PC-3 (cell line): ENCODE results near the gene RGS9. TPM values are rescaled to one million over a fixed set of nuclear protein-coding genes. Genes with fewer than 3 reads are reported as not detected.

Source experiments
- ATAC-seq: fragments of 200-7000 bp; cut with Tn5 transposase; 2 replicates; pipeline ENCODE4 v1.9.1; 2020; ENCODE audit warnings: mild to moderate bottlenecking, moderate library complexity
- BruUV-seq: library from RNA; stranded (reverse); fragments of 400-500 nt; replicated peaks from 2 replicates; lab custom pipeline; 2021; lab: Mats Ljungman, UMichigan
- CTCF ChIA-PET: fragments of 300-600 bp; sonication (Branson Sonifier 250); formaldehyde crosslinking; loops from one replicate; lab custom pipeline; 2022; ENCODE audit warnings: antibody characterized with exemption; lab: Charles Lee
- POLR2A ChIA-PET: fragments of 300-600 bp; sonication (Branson Sonifier 250); formaldehyde crosslinking; loops from one replicate; lab custom pipeline; 2022; ENCODE audit warnings: antibody characterized with exemption; ENCODE audit not compliant: unreplicated experiment; lab: Charles Lee
- DNase-seq: peaks from one replicate; pipeline ENCODE4 v3.0.0-alpha.2; 2015
- H2AFZ ChIP-seq: fragments of 300-600 bp; sonication (generic); 2 replicates; pipeline ENCODE4 v1.6.0; 2016; ENCODE audit warnings: antibody characterized with exemption, low read length
- H3F3A ChIP-seq: fragments of 300-600 bp; sonication (generic); one replicate; pipeline ENCODE4 v1.6.0; 2017; ENCODE audit warnings: antibody characterized with exemption, low read length, control low read depth, mild to moderate bottlenecking; ENCODE audit not compliant: unreplicated experiment
- H3K27ac ChIP-seq: fragments of 300-600 bp; sonication (generic); 2 replicates; pipeline ENCODE4 v1.5.1; 2016; ENCODE audit warnings: mild to moderate bottlenecking, low read length
- H3K27me3 ChIP-seq: fragments of 300-600 bp; sonication (generic); 2 replicates; pipeline ENCODE4 v1.6.1; 2016; ENCODE audit warnings: low read length, mixed read lengths
- H3K36me3 ChIP-seq: fragments of 300-600 bp; sonication (generic); 2 replicates; pipeline ENCODE4 v1.6.1; 2016; ENCODE audit warnings: low read depth, mixed run types, low read length, mixed read lengths
- H3K4me1 ChIP-seq: fragments of 300-600 bp; sonication (generic); 2 replicates; pipeline ENCODE4 v1.5.1; 2016; ENCODE audit warnings: low read length; ENCODE audit not compliant: insufficient read depth
- H3K4me2 ChIP-seq: fragments of 300-600 bp; sonication (generic); 2 replicates; pipeline ENCODE4 v1.6.0; 2016; ENCODE audit warnings: low read length
- H3K4me3 ChIP-seq: fragments of 300-600 bp; sonication (generic); 2 replicates; pipeline ENCODE4 v1.5.1; 2016; ENCODE audit warnings: mild to moderate bottlenecking, low read length, mixed read lengths
- H3K79me2 ChIP-seq: fragments of 300-600 bp; sonication (generic); 2 replicates; pipeline ENCODE4 v1.6.1; 2017; ENCODE audit warnings: low read length, mixed read lengths
- H3K9ac ChIP-seq: fragments of 300-600 bp; sonication (generic); 2 replicates; pipeline ENCODE4 v1.6.0; 2016; ENCODE audit warnings: mild to moderate bottlenecking, low read length
- H3K9me2 ChIP-seq: fragments of 300-600 bp; sonication (generic); replicated peaks from 2 replicates; pipeline ENCODE4 v1.6.1; 2016; ENCODE audit warnings: mixed run types, low read length, mixed read lengths
- H3K9me3 ChIP-seq: fragments of 300-600 bp; sonication (generic); 2 replicates; pipeline ENCODE4 v1.6.1; 2016; ENCODE audit warnings: low read length, mixed read lengths
- H4K20me1 ChIP-seq: fragments of 300-600 bp; sonication (generic); 2 replicates; pipeline ENCODE4 v1.6.1; 2016; ENCODE audit warnings: low read length, mixed read lengths
- EZH2 ChIP-seq: fragments of 300-600 bp; sonication (generic); IDR thresholded peaks from one replicate; pipeline ENCODE4 v1.6.1; 2017; ENCODE audit warnings: antibody characterized with exemption, mild to moderate bottlenecking, low read length; ENCODE audit not compliant: unreplicated experiment
- EZH2phosphoT487 ChIP-seq: fragments of 300-600 bp; sonication (generic); IDR thresholded peaks from 2 replicates; pipeline ENCODE4 v1.6.1; 2018; ENCODE audit warnings: mild to moderate bottlenecking, antibody characterized with exemption, low read length, borderline replicate concordance
- intact Hi-C: fragments of 100-400 bp; cut with micrococcal nuclease; formaldehyde crosslinking; loops from 2 replicates; pipeline ENCODE4 v1.9.0; 2023
- total RNA-seq: library from RNA; depleted of rRNA; stranded (reverse); fragments of >200 nt; gene quantifications from 2 replicates; pipeline ENCODE4 v1.2.3, GENCODE V29; 2014
- TF ChIP-seq, protein P1 (sequence below): fragments of 300-600 bp; sonication (generic); conservative IDR thresholded peaks from 2 replicates; pipeline ENCODE4 v1.5.1; 2017; ENCODE audit warnings: antibody characterized with exemption, low read depth, mild to moderate bottlenecking, low read length

The RGS9 gene
- total RNA-seq, 1 experiment from 2014 or later, result 2.7 TPM

GRCh38 chr17:65099475-65099874 is 37.7 kb upstream of the RGS9 start:
- CTCF ChIA-PET, result interaction anchor here (0.6 to 1.5 kb wide), 13 partner anchors 17 to 869 kb away, joined by 3 to 10 read pairs (median 3); partner anchors contain the start of genes GNA13 and RGS9
- Histone ChIP-seq H3K9me2 (no peaks in the 10 kb centered on the region), H3K4me2 (peak overlapping the region; percentile 56)

DNA sequence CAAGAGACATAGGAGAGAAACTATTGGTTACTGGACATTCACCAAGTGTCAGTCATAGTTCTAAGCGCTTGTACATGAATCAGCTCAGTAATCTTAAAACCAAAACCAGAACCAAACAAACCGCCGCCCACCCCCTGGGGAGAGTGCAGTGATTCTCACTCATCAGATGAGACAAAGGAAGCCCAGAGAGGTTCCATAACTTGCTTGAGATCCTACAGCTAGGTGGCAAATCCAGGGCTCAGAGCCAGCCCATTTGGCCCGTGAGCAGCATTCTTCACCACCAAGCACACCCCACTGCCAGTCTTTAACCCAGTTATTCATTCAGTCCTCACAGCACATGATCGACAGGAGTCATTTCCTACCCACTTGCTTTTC is 37.2 kb upstream of the RGS9 start:
- Histone ChIP-seq H4K20me1 (no peaks in the 10 kb centered on the region), H3K79me2 (no peaks in the 10 kb centered on the region), H3K36me3 (no peaks in the 10 kb centered on the region), H2AFZ (peak overlapping the region; percentile 95), H3K9ac (peak overlapping the region; percentile 68), H3K4me3 (peak overlapping the region; percentile 76), H3K27ac (peak overlapping the region; percentile 92), H3K27me3 (no peaks in the 10 kb centered on the region), H3K4me2 (peak overlapping the region; percentile 92), H3K9me2 (no peaks in the 10 kb centered on the region), H3F3A (no peaks in the 10 kb centered on the region), H3K4me1 (peaks cover 44% of the 10 kb centered on the region), H3K9me3 (no peaks in the 10 kb centered on the region)
- peak; percentile 94 for DNase-seq
- intact Hi-C loops, result loop anchor here (1.0 to 5.0 kb wide), 8 partner anchors 24 to 136 kb away; partner anchors contain the start of gene RGS9
- no peak for TF ChIP-seq EZH2
- no peak for TF ChIP-seq EZH2phosphoT487
- BruUV-seq, result TSS peak; percentile 84
- ATAC-seq, result peak; percentile 62
- CTCF ChIA-PET, result interaction anchor here (0.6 to 1.5 kb wide), 17 partner anchors 17 to 1143 kb away, joined by 3 to 10 read pairs (median 3); partner anchors contain the start of genes GNA13 and RGS9
- POLR2A ChIA-PET, result interaction anchor here (0.6 to 1.5 kb wide), 3 partner anchors 43 to 1367 kb away, joined by 4 to 26 read pairs (median 4); partner anchors contain the start of gene GNA13

More at GRCh38 chr17:65099475-65099874, 37.7 kb upstream of the RGS9 start:
- no peak overlapping the region for H3K9ac ChIP-seq
- H3F3A ChIP-seq, result no peaks in the 10 kb centered on the region
- H3K4me3 ChIP-seq, result no peak overlapping the region
- ATAC-seq (no peak), DNase-seq (no peak)
- BruUV-seq, result no TSS peak
- H3K36me3 ChIP-seq, result no peaks in the 10 kb centered on the region
- H3K9me3 ChIP-seq, result no peaks in the 10 kb centered on the region
- intact Hi-C loops, result no loop called here
- H3K79me2 ChIP-seq, result no peaks in the 10 kb centered on the region
- H2AFZ ChIP-seq, result no peak overlapping the region
- POLR2A ChIA-PET, result interaction anchor here (0.6 to 1.5 kb wide), 2 partner anchors 43 to 1367 kb away, joined by 4 to 26 read pairs; partner anchors contain the start of gene GNA13
- no peaks in the 10 kb centered on the region for H3K27me3 ChIP-seq
- no peaks in the 10 kb centered on the region for H4K20me1 ChIP-seq
- peaks cover 41% of the 10 kb centered on the region for H3K4me1 ChIP-seq
- peak overlapping the region; percentile 39 for H3K27ac ChIP-seq
- no peak for TF ChIP-seq EZH2phosphoT487
- TF ChIP-seq EZH2, result no peak
- TF ChIP-seq, protein P1, sequence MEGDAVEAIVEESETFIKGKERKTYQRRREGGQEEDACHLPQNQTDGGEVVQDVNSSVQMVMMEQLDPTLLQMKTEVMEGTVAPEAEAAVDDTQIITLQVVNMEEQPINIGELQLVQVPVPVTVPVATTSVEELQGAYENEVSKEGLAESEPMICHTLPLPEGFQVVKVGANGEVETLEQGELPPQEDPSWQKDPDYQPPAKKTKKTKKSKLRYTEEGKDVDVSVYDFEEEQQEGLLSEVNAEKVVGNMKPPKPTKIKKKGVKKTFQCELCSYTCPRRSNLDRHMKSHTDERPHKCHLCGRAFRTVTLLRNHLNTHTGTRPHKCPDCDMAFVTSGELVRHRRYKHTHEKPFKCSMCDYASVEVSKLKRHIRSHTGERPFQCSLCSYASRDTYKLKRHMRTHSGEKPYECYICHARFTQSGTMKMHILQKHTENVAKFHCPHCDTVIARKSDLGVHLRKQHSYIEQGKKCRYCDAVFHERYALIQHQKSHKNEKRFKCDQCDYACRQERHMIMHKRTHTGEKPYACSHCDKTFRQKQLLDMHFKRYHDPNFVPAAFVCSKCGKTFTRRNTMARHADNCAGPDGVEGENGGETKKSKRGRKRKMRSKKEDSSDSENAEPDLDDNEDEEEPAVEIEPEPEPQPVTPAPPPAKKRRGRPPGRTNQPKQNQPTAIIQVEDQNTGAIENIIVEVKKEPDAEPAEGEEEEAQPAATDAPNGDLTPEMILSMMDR, result no peak

DNA sequence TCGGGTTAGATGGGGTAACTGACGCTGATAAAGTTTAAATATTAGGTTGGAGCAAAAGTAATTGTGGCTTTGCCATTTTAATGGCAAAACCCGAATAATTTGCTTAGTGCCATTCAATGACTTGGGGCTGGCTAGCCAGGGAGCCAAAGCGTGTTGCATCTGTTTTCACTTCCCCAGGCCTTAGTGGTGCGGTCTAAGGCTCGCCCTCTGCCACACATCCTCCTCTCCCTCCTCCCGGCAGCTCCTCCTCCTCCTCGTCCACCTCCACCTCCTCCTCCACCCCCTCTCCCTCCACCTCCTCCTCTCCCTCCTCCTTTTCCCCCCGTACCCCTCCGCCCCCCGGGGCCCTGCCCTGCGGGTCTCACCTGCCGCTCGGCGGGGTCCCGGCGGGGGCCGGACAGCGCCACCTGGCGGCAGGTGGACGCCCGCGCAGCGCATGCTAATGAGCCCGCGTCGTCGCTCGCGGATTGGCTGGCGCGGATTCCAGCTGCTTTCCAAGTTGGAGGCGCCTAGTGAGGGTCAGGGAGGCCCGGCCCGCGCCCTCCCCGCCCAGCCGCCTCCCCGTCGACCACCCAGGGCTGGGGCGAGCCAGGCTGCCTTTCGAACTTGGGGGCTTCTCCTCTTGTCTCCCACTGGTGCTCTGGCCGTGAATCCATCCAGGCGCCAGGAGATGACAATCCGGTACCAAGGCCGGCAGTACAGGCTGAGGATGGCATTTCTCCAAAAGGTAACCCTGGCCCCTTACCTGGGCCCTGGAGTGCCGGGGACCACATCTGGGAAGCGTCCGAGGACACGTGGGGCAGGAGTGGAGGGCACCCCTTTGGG is 36.6 kb upstream of the RGS9 start:
- DNase-seq (peak; percentile 91), ATAC-seq (peak; percentile 70)
- Histone ChIP-seq H3K9me3 (no peaks in the 10 kb centered on the region), H3K9ac (peak overlapping the region; percentile 68), H3K27ac (peak overlapping the region; percentile 92), H3K4me3 (peak overlapping the region; percentile 76), H3K4me2 (peak overlapping the region; percentile 92), H3K36me3 (no peaks in the 10 kb centered on the region), H3K27me3 (no peaks in the 10 kb centered on the region), H4K20me1 (no peaks in the 10 kb centered on the region), H2AFZ (peak overlapping the region; percentile 95), H3K4me1 (peaks cover 44% of the 10 kb centered on the region), H3F3A (no peaks in the 10 kb centered on the region), H3K9me2 (no peaks in the 10 kb centered on the region), H3K79me2 (no peaks in the 10 kb centered on the region)
- CTCF ChIA-PET, result interaction anchor here (0.6 to 1.5 kb wide), 17 partner anchors 18 to 1142 kb away, joined by 3 to 13 read pairs (median 3); partner anchors contain the start of genes GNA13 and RGS9
- no TSS peak for BruUV-seq
- POLR2A ChIA-PET, result interaction anchor here (0.6 to 1.5 kb wide), 5 partner anchors 9 to 730 kb away, joined by 3 to 26 read pairs (median 4); partner anchors contain the start of gene GNA13
- TF ChIP-seq EZH2phosphoT487, result no peak
- TF ChIP-seq, protein P1, result peak; percentile 92
- intact Hi-C loops, result loop anchor here (1.0 to 5.0 kb wide), 8 partner anchors 24 to 136 kb away; partner anchors contain the start of gene RGS9
